HEK293 (cell line): ENCODE measurements around the gene SPPL2B.

Source experiments
- ZNF341 ChIP-seq: fragments of 450-650 bp; formaldehyde crosslinking; IDR thresholded peaks from 2 replicates; pipeline ENCODE4; 2016; ENCODE audit warnings: low read depth, missing biosample characterization, missing genetic modification characterization
- ZNF37A ChIP-seq: fragments of 450-650 bp; IDR thresholded peaks from 2 replicates; pipeline ENCODE4 v1.5.1; 2018; ENCODE audit warnings: missing biosample characterization, missing genetic modification characterization
- TF ChIP-seq, protein P1 (sequence below): fragments of 450-650 bp; formaldehyde crosslinking; IDR thresholded peaks from 2 replicates; pipeline ENCODE4 v1.5.1; 2016; ENCODE audit warnings: missing biosample characterization, missing genetic modification characterization

- TF ChIP-seq ZNF341 (no peak), ZNF37A (tag by site-specific recombination) (no peak)
- TF ChIP-seq, protein P1, sequence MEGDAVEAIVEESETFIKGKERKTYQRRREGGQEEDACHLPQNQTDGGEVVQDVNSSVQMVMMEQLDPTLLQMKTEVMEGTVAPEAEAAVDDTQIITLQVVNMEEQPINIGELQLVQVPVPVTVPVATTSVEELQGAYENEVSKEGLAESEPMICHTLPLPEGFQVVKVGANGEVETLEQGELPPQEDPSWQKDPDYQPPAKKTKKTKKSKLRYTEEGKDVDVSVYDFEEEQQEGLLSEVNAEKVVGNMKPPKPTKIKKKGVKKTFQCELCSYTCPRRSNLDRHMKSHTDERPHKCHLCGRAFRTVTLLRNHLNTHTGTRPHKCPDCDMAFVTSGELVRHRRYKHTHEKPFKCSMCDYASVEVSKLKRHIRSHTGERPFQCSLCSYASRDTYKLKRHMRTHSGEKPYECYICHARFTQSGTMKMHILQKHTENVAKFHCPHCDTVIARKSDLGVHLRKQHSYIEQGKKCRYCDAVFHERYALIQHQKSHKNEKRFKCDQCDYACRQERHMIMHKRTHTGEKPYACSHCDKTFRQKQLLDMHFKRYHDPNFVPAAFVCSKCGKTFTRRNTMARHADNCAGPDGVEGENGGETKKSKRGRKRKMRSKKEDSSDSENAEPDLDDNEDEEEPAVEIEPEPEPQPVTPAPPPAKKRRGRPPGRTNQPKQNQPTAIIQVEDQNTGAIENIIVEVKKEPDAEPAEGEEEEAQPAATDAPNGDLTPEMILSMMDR (tag by site-specific recombination), result no peak
Measured at GRCh38 chr19:2345794-2346663, 17.5 kb downstream of the SPPL2B start.
